Measurements from ENCODE around the gene GRSF1.

GRSF1 gene

GRCh38 chr4:70768301-70768948 is 71.3 kb downstream of the GRSF1 start:
- no peak overlapping the region for H3K27ac ChIP-seq
- no peak overlapping the region for H3K4me3 ChIP-seq

Data from skin epidermis (tissue), 12 donors.